Glomerular endothelial cell (primary cell): ENCODE data around the gene DNASE1L1. TPM values are rescaled to one million over a fixed set of nuclear protein-coding genes. Genes with fewer than 3 reads are reported as not detected.

Source experiments
- DNase-seq: peaks from one replicate; pipeline ENCODE4 v3.0.0-alpha.2; 2011; ENCODE audit warnings: low read depth, low spot score; ENCODE audit errors: extremely low read depth
- total RNA-seq: library from RNA; depleted of rRNA; stranded (reverse); fragments of >200 nt; gene quantifications from 2 replicates; pipeline ENCODE4 v1.2.3, GENCODE V29; 2015

Gene DNASE1L1
- total RNA-seq, 1 donor from 2014 or later = 71.8 TPM

GRCh38 chrX:154354516-154354915 is 54.5 kb downstream of the DNASE1L1 start:
- DNase-seq = no peak

GRCh38 chrX:154354013-154354412 is 55.0 kb downstream of the DNASE1L1 start:
- no peak for DNase-seq

- DNase-seq = no peak
These were observed 55.7 kb downstream of the DNASE1L1 start for GRCh38 chrX:154353172-154353843.

GRCh38 chrX:154352466-154352865 is 56.6 kb downstream of the DNASE1L1 start:
- DNase-seq = no peak

- DNase-seq = no peak
These were observed 57.0 kb downstream of the DNASE1L1 start for GRCh38 chrX:154352012-154352401.

Other genes starting within 250 kb of the DNASE1L1 start
- gene OPN1MW, start 226.7 kb downstream of the DNASE1L1 start, total RNA-seq = not detected in 2 replicates
- gene OPN1MW2, start 189.5 kb downstream of the DNASE1L1 start, total RNA-seq = not detected in 2 replicates
- not detected in 2 replicates for gene OPN1MW3, start 151.7 kb downstream of the DNASE1L1 start, total RNA-seq
- not detected in 2 replicates for gene TEX28, start 114.1 kb downstream of the DNASE1L1 start, total RNA-seq
- gene TKTL1, start 113.5 kb downstream of the DNASE1L1 start, total RNA-seq = not detected in 2 replicates
- 2,158 and 2,243 TPM in 2 replicates for gene FLNA, start 34.6 kb downstream of the DNASE1L1 start, total RNA-seq
- gene EMD, start 30.0 kb downstream of the DNASE1L1 start, total RNA-seq = 61.2 and 64.1 TPM in 2 replicates
- gene RPL10, start 10.9 kb downstream of the DNASE1L1 start, total RNA-seq = 5,051 and 8,288 TPM in 2 replicates
- 37.7 and 75.2 TPM in 2 replicates for gene TAFAZZIN, start 2.3 kb upstream of the DNASE1L1 start, total RNA-seq
- 115 and 164 TPM in 2 replicates for gene ATP6AP1, start 19.4 kb upstream of the DNASE1L1 start, total RNA-seq
- 84.3 and 115 TPM in 2 replicates for gene GDI1, start 27.9 kb upstream of the DNASE1L1 start, total RNA-seq
- 78.8 and 92.5 TPM in 2 replicates for gene FAM50A, start 34.9 kb upstream of the DNASE1L1 start, total RNA-seq
- 25.4 and 29.2 TPM in 2 replicates for gene PLXNA3, start 49.0 kb upstream of the DNASE1L1 start, total RNA-seq
- 28.0 and 28.9 TPM in 2 replicates for gene LAGE3, start 70.0 kb upstream of the DNASE1L1 start, total RNA-seq
- 41.1 TPM in 2 replicates for gene UBL4A, start 77.4 kb upstream of the DNASE1L1 start, total RNA-seq
- gene SLC10A3, start 81.4 kb upstream of the DNASE1L1 start, total RNA-seq = 31.8 and 33.3 TPM in 2 replicates
- gene FAM3A, start 107.0 kb upstream of the DNASE1L1 start, total RNA-seq = 35.4 and 36.4 TPM in 2 replicates
- 81.1 and 102 TPM in 2 replicates for gene G6PD, start 137.6 kb upstream of the DNASE1L1 start, total RNA-seq
- gene IKBKG, start 138.4 kb upstream of the DNASE1L1 start, total RNA-seq = 13.5 and 18.8 TPM in 2 replicates
- not detected in 2 replicates for gene CTAG1A, start 175.9 kb upstream of the DNASE1L1 start, total RNA-seq
- gene CTAG1B, start 210.0 kb upstream of the DNASE1L1 start, total RNA-seq = not detected in 2 replicates
- not detected in 2 replicates for gene CTAG2, start 244.3 kb upstream of the DNASE1L1 start, total RNA-seq